Epithelial cell of esophagus (primary cell): Measurements from ENCODE around the gene ERC2.

ENCODE experiments used
- DNase-seq: peaks from one replicate; pipeline ENCODE4 v3.0.0; 2010; ENCODE audit warnings: low read depth
- H3K4me3 ChIP-seq: 2 replicates; pipeline ENCODE4 v1.5.1; 2011; ENCODE audit warnings: mild to moderate bottlenecking, low read length, control low read depth
- CTCF ChIP-seq: IDR thresholded peaks from 2 replicates; pipeline ENCODE4 v1.5.1; 2011; ENCODE audit warnings: low read depth, mild to moderate bottlenecking, low read length, control low read depth, inconsistent platforms; ENCODE audit not compliant: insufficient read depth; ENCODE audit errors: missing control alignments

Gene ERC2

DNA sequence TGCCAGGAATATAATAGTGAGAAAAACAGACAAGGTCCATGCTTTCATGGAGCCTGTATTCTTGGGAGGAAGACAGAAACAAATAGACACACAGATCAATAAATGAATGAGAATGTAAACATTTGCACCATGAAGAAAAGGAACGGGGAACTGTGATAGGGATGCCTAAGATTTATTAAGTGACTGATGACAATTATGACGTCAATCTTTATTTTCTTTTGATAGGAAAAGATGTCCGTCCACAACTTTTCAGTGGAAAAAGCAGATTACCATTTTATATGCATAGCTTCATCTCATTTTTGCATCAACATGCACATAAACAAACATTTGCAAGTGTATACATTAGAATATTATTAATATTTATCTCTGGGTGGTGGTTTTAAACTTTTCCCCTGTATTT, 953.3 kb downstream of the ERC2 start:
- H3K4me3 ChIP-seq = no peak overlapping the region
- no peak for DNase-seq
- TF ChIP-seq CTCF = no peak

DNA sequence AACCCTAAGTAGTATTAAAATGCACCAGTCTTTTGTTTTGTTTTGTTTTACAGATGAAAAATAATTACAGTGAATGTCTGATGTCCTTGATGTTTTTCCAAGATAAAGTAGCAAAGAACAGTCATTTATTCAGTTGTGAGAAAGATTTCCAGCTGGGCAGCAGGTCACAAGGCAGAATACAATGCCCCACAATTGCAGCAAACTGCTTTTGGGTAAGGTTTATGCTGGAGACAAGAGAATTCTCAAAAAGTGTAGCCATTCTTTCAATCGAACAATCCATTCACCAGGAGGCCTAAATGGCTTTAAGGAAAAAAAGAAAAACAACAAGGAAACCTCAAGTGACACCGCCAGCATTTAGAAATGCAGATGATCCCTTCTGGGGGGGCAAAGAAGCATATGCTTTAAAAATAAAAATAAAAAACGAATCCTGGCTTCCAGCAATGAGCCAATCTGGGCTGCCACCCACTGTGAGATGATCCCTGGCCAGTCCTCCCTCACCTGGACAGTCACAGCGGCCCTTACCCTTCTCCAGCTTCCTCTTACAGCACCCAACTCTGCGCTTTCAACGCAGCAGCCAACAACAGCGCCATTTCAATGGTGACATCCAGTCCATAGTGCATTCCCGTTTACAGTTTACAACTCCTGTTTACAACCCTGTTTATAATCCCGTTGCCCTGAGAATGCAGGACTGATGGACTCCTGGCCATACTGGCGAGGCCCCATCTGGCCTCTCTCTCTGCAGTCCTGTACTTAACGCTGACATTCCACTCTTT, 955.5 kb downstream of the ERC2 start:
- no peak for TF ChIP-seq CTCF
- DNase-seq = no peak
- H3K4me3 ChIP-seq = no peak overlapping the region

GRCh38 chr3:55511895-55512570, 956.2 kb downstream of the ERC2 start:
- H3K4me3 ChIP-seq = no peak overlapping the region
- no peak for TF ChIP-seq CTCF
- DNase-seq = no peak

- TF ChIP-seq CTCF = no peak
- no peak for DNase-seq
- no peak overlapping the region for H3K4me3 ChIP-seq
Observed at GRCh38 chr3:55508335-55508734, 959.9 kb downstream of the ERC2 start.

DNA sequence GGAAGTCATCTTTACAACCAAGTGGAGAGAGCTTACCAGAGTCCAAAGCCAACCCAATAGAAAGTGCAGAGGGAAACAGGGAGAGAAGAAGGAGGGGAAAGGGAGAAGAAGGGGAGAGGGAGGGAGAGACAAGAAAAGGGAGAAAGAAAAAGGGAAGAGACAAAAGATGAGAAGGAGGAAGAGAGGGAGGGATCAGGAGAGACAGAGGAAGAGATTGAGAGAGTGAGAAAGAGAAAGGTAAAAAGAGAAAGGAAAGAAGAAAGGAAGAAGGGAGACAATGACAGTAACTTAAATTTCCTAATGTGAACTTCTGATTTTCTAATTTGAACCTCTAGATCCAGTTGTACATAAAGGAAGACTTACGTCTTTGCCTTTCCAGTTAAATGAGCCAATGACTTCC, 960.5 kb downstream of the ERC2 start:
- no peak for TF ChIP-seq CTCF
- no peak overlapping the region for H3K4me3 ChIP-seq
- no peak for DNase-seq

- H3K4me3 ChIP-seq = no peak overlapping the region
- no peak for DNase-seq
- TF ChIP-seq CTCF = no peak
Observed at GRCh38 chr3:55505776-55506175, 962.5 kb downstream of the ERC2 start.
